ENCODE data around the gene ARG1. TPM values are rescaled to one million over a fixed set of nuclear protein-coding genes. Genes with fewer than 3 reads are reported as not detected.

The ARG1 gene
- total RNA-seq, 1 donor from 2014 or later, result not detected

DNA sequence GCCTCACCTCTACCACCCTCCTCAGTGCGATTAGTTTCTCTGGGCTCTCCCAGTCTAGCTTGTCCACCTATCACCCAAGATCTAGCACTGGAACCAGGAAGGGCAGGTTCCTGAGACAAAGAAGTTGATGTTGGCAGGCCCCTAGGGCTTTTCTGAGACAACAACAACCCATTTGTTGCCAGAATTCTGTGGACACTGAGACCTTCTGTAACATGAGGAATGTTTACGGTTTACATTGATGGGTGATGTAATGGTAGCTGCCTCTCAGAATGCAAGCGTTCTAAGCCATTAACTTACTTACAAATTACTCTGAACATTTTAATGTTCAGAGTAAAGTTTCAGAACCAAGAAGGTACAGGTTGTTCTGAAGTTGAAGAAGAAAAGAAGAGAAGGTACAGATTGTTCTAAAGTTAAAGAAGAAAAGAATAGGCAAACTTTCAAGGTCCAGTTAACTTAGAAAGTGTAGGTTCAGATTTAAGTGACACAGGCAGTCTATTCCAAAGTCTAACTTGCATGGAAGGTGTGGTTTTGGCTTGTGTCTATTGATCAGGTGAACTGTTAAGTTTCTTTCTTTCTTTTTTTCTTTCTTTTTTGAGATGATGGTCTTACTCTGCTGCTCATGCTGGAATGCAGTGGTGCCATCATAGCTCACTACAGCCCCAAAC is 58.7 kb downstream of the ARG1 start:
- Mint-ChIP-seq H3K27ac (no peak overlapping the region), H3K27me3 (peaks cover 2% of the 10 kb centered on the region), H3K4me1 (peaks cover 43% of the 10 kb centered on the region), H3K36me3 (ENCODE audit: low read depth) (peaks cover 7% of the 10 kb centered on the region), H3K9me3 (no peaks in the 10 kb centered on the region), H3K4me3 (no peak overlapping the region)
- DNase-seq (no peak), ATAC-seq (ENCODE audit: low read depth) (no peak)
- intact Hi-C loops (cut with micrococcal nuclease), result no loop called here
- TF ChIP-seq, protein P1, sequence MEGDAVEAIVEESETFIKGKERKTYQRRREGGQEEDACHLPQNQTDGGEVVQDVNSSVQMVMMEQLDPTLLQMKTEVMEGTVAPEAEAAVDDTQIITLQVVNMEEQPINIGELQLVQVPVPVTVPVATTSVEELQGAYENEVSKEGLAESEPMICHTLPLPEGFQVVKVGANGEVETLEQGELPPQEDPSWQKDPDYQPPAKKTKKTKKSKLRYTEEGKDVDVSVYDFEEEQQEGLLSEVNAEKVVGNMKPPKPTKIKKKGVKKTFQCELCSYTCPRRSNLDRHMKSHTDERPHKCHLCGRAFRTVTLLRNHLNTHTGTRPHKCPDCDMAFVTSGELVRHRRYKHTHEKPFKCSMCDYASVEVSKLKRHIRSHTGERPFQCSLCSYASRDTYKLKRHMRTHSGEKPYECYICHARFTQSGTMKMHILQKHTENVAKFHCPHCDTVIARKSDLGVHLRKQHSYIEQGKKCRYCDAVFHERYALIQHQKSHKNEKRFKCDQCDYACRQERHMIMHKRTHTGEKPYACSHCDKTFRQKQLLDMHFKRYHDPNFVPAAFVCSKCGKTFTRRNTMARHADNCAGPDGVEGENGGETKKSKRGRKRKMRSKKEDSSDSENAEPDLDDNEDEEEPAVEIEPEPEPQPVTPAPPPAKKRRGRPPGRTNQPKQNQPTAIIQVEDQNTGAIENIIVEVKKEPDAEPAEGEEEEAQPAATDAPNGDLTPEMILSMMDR (IDR thresholded peaks at IDR 0.05), result no peak
- ChIA-PET CTCF (interaction anchor here (1.0 kb wide), 1 partner anchor 282 kb away, joined by 3 read pairs; no protein-coding TSS in a partner anchor), POLR2A (no interaction called here)

Other genes with a start within 250 kb of the ARG1 start
- gene MED23, start 55.0 kb downstream of the ARG1 start, total RNA-seq, result 45.3 and 51.0 TPM in 2 replicates
- gene ENPP3, start 64.1 kb downstream of the ARG1 start, total RNA-seq, result 0.07 and 0.29 TPM in 2 replicates
- gene OR2A4, start 128.2 kb downstream of the ARG1 start, total RNA-seq, result not detected in 2 replicates
- not detected in 2 replicates for gene CTAGE9, start 137.8 kb downstream of the ARG1 start, total RNA-seq
- 0.27 and 1.3 TPM in 2 replicates for gene ENPP1, start 234.8 kb downstream of the ARG1 start, total RNA-seq